Spleen (tissue), 11 donors: Measurements from ENCODE around the gene WDR18. TPM values are rescaled to one million over a fixed set of nuclear protein-coding genes. Genes with fewer than 3 reads are reported as not detected.

ENCODE experiments used
- DNase-seq: peaks from one replicate; pipeline ENCODE4 v3.0.0-alpha.2; 2020
- H3K27ac ChIP-seq, 8 donors: fragments of 200-600 bp; sonication (generic) in 7 of 8; 1 replicate in 4 of 8; 2 replicates in 4 of 8; pipeline versions ENCODE4 v1.5.0 to v1.8.0; 2016 to 2021; ENCODE audit warnings: inconsistent platforms in 4 of 8, mild to moderate bottlenecking in 4 of 8, moderate library complexity in 1 of 8
- H3K27me3 ChIP-seq, 7 donors: fragments of 200-600 bp; sonication (generic) in 6 of 7; replicated peaks in 1 of 7; 1 replicate in 4 of 7; 2 replicates in 3 of 7; pipeline versions ENCODE4 v1.5.0 to v1.8.0; 2016 to 2021; ENCODE audit warnings: inconsistent platforms in 3 of 7, mild to moderate bottlenecking in 1 of 7
- H3K36me3 ChIP-seq, 6 donors: fragments of 200-600 bp; sonication (generic) in 5 of 6; 1 replicate in 4 of 6; 2 replicates in 2 of 6; pipeline versions ENCODE4 v1.5.0 to v1.8.0; 2016 to 2021; ENCODE audit warnings: inconsistent platforms in 2 of 6
- H3K4me1 ChIP-seq, 6 donors: fragments of 200-600 bp; sonication (generic) in 5 of 6; 1 replicate in 3 of 6; 2 replicates in 3 of 6; pipeline versions ENCODE4 v1.5.0 to v1.8.0; 2016 to 2021; ENCODE audit warnings: inconsistent platforms in 3 of 6
- H3K4me3 ChIP-seq, 8 donors: fragments of 200-600 bp; sonication (generic) in 7 of 8; 1 replicate in 4 of 8; 2 replicates in 4 of 8; pipeline versions ENCODE4 v1.5.0 to v1.8.0; 2016 to 2021; ENCODE audit warnings: inconsistent platforms in 4 of 8, mild to moderate bottlenecking in 4 of 8, moderate library complexity in 2 of 8
- H3K9me3 ChIP-seq, 8 donors: fragments of 200-600 bp; sonication (generic) in 7 of 8; 1 replicate in 4 of 8; 2 replicates in 4 of 8; pipeline versions ENCODE4 v1.5.0 to v1.8.0; 2016 to 2021; ENCODE audit warnings: inconsistent platforms in 4 of 8
- CTCF ChIP-seq, 11 experiments: fragments of 200-600 bp in 7 of 11; fragments of 450-650 bp in 4 of 11; sonication (generic) in 4 of 11; IDR thresholded peaks in 8 of 11; conservative IDR thresholded peaks in 3 of 11; 1 replicate in 7 of 11; 2 replicates in 4 of 11; pipeline versions ENCODE4 v1.4.0 to v1.8.0; 2016 to 2021; ENCODE audit warnings: antibody characterized with exemption in 11 of 11, inconsistent platforms in 4 of 11, mild to moderate bottlenecking in 1 of 11
- POLR2A ChIP-seq, 3 donors: fragments of 450-650 bp; IDR thresholded peaks; one replicate each; pipeline ENCODE4 v1.5.1; 2017; ENCODE audit warnings: antibody characterized with exemption in 3 of 3, mild to moderate bottlenecking in 1 of 3
- POLR2AphosphoS5 ChIP-seq, 3 donors: sonication (generic); formaldehyde crosslinking; IDR thresholded peaks; one replicate each; pipeline ENCODE4 v1.5.1; 2017; ENCODE audit warnings: antibody characterized with exemption in 3 of 3
- WGBS, 5 donors: extraction: QIAGEN DNeasy Blood & Tissue Kit in 3 of 5; methylation state at CpG; one replicate each; pipeline versions ENCODE4 v1.1.5 to v1.1.7; 2013 to 2018; 5-methylcytosine and 5-hydroxymethylcytosine counted together
- intact Hi-C: fragments of 100-400 bp; cut with DNase I; formaldehyde crosslinking; loops from one replicate; pipeline ENCODE4 v1.15.0; 2023; ENCODE audit warnings: low total_unique reads
- polyA plus RNA-seq, 3 donors: library from polyadenylated mRNA; stranded (reverse); fragments of 200-250 nt; gene quantifications; one replicate each; pipeline ENCODE4 v1.2.1, GENCODE V29; 2013
- total RNA-seq, 7 donors: library from RNA; depleted of rRNA in 3 of 7; stranded (reverse); fragments of >200 nt in 3 of 7; fragmentation: NEBNext Ultra II Directional in 4 of 7; extraction: Animal tissue kit (Norgen Biotek cat#: 25700) in 4 of 7; gene quantifications; one replicate each; pipeline versions ENCODE4 v1.1.0 to v1.2.1, GENCODE V29; 2016 to 2021
- donor health status: healthy with polysubstance abuse.
- donor health status: DM: no; HTN: no; CAD: no; lungs with moderate emphysema.
- donor health status: DM: no; HTN: no; CAD: no.
- donor health status: Bipolar disorder and iron deficiency.
- donor health status: healthy.
- donor health status: DM: no; HTN: no; CAD: no.
- donor health status: DM: yes; HTN: yes; CAD: no.

Gene WDR18
- total and polyA plus RNA-seq, 10 donors: 17.8 to 96.0 (median 37.5) TPM

GRCh38 chr19:960601-960938 is 23.6 kb upstream of the WDR18 start:
- Histone ChIP-seq H3K36me3 (peaks cover 0 to 68% (median 19%) of the 10 kb centered on the region in 6 donors), H3K4me1 (peaks cover 0 to 18% (median 3%) of the 10 kb centered on the region in 6 donors), H3K4me3 (no peak overlapping the region), H3K9me3 (no peaks in the 10 kb centered on the region), H3K27me3 (no peaks in the 10 kb centered on the region), H3K27ac (no peak overlapping the region)
- TF ChIP-seq CTCF (IDR thresholded peaks at IDR 0.05 in 8 of 11, conservative IDR thresholded peaks at IDR 0.05 in 3 of 11): no peak
- no peak for TF ChIP-seq POLR2A (IDR thresholded peaks at IDR 0.05)
- TF ChIP-seq POLR2AphosphoS5 (IDR thresholded peaks at IDR 0.05): no peak
- DNase-seq: no peak
- intact Hi-C loops: no loop called here
- 74 to 89% (median 81%) methylated on average over 5 to 8 of the region's 8 CpGs for WGBS, 5 donors

GRCh38 chr19:961866-962620 is 22.1 kb upstream of the WDR18 start:
- WGBS, 5 donors: 77 to 87% (median 82%) methylated on average over 13 to 14 of the region's 14 CpGs
- H3K9me3 ChIP-seq: peaks cover 0 to 6% (median 0%) of the 10 kb centered on the region in 8 donors
- no peak for TF ChIP-seq CTCF (IDR thresholded peaks at IDR 0.05 in 8 of 11, conservative IDR thresholded peaks at IDR 0.05 in 3 of 11)
- TF ChIP-seq POLR2AphosphoS5 (IDR thresholded peaks at IDR 0.05): no peak
- TF ChIP-seq POLR2A (IDR thresholded peaks at IDR 0.05): no peak
- intact Hi-C loops: no loop called here
- no peak for DNase-seq
- no peak overlapping the region for H3K4me3 ChIP-seq
- peaks cover 0 to 3% (median 0%) of the 10 kb centered on the region in 6 donors for H3K4me1 ChIP-seq
- peaks cover 0 to 82% (median 30%) of the 10 kb centered on the region in 6 donors for H3K36me3 ChIP-seq
- H3K27ac ChIP-seq: no peak overlapping the region
- no peaks in the 10 kb centered on the region for H3K27me3 ChIP-seq

- H3K27me3 ChIP-seq: no peaks in the 10 kb centered on the region
- no peaks in the 10 kb centered on the region for H3K4me1 ChIP-seq
- H3K4me3 ChIP-seq: no peak overlapping the region
- intact Hi-C loops: no loop called here
- 88 to 94% (median 91%) methylated on average over 25 to 31 of the region's 31 CpGs for WGBS, 5 donors
- peaks cover 0 to 90% (median 36%) of the 10 kb centered on the region in 6 donors for H3K36me3 ChIP-seq
- peaks cover 0 to 6% (median 0%) of the 10 kb centered on the region in 8 donors for H3K9me3 ChIP-seq
- TF ChIP-seq CTCF (IDR thresholded peaks at IDR 0.05 in 8 of 11, conservative IDR thresholded peaks at IDR 0.05 in 3 of 11) (no peak), POLR2A (IDR thresholded peaks at IDR 0.05) (no peak), POLR2AphosphoS5 (IDR thresholded peaks at IDR 0.05) (no peak)
- DNase-seq: no peak
- no peak overlapping the region for H3K27ac ChIP-seq
These were observed 21.3 kb upstream of the WDR18 start for GRCh38 chr19:962683-963400.

GRCh38 chr19:963486-963951 is 20.6 kb upstream of the WDR18 start:
- intact Hi-C loops: no loop called here
- peaks cover 0 to 97% (median 42%) of the 10 kb centered on the region in 6 donors for H3K36me3 ChIP-seq
- H3K4me3 ChIP-seq: no peak overlapping the region
- DNase-seq: no peak
- H3K4me1 ChIP-seq: no peaks in the 10 kb centered on the region
- H3K27ac ChIP-seq: no peak overlapping the region
- 85 to 94% (median 89%) methylated on average over 10 to 11 of the region's 11 CpGs for WGBS, 5 donors
- no peaks in the 10 kb centered on the region for H3K27me3 ChIP-seq
- H3K9me3 ChIP-seq: peaks cover 0 to 6% (median 0%) of the 10 kb centered on the region in 8 donors
- TF ChIP-seq CTCF (IDR thresholded peaks at IDR 0.05 in 8 of 11, conservative IDR thresholded peaks at IDR 0.05 in 3 of 11) (no peak), POLR2AphosphoS5 (IDR thresholded peaks at IDR 0.05) (no peak), POLR2A (IDR thresholded peaks at IDR 0.05) (no peak)
